HG03342 (cell line): Measurements from ENCODE around the gene LIM2.

Experiments
- ATAC-seq: cut with Tn5 transposase; IDR thresholded peaks from one replicate; pipeline ENCODE4 v1.9.1; 2021; ENCODE audit warnings: mild to moderate bottlenecking, moderate library complexity; ENCODE audit not compliant: unreplicated experiment

Gene LIM2

DNA sequence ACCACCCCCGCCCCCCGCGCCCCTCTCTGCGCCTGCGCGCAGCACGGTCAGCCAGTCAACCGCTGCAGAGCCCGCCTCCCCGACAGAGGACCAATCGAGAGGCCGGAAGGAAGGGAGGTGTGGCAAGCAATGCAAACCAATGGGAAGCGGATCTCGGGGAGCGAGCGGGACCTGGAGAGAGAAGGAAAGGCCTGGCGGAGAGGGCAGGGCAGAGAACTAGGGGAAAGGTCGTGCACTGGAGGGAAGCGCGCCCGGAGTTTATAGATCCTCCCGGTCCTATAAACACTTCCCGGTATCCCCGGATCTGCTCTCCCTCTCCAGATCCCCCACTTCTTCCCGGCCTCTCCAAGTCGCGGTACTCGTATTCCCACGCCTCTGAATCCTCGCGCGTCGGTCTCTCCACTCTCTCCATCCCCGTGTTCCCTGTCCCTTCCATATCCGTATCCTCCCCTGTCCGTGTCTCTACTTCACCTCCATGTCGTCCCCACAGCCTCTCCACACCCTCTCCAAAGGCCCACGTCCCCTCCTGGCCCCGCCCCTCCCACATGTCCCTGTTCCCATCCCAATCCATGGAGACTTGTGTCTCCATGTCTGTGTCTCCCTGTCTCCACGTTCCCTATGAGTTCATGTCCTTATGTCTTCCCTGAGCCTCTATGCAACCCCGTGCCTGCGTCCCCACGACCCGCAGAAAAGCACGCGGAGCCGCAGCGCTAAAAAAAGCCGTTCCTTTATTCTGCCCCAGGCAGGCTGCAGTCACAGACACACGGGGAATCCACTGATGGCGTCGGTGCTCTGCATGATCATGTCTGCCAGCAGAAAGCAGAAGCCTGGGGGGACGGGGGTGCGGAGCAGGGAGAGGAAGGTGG lies 21.2 kb downstream of the LIM2 start:
- peak; percentile 46 for ATAC-seq

DNA sequence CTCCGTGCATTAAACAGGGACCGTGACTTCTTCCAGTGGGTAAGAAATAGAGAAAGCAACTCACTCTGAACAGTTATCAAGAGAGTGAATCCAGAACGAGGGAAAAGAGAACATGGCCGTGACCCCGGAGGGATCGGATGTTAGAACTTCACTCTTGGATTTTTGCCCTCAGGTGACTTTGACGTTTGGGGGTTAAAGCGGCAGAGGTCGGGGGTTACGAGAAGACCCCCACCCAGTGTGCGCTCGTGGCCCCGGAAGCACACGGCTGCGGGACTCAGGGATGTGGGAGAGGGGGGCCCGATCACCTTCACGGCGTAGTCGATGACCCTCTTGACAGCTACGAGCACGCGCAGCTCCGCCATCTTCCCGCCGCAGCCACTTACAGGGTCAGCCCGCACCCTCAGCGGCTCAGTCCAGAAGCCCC lies 21.8 kb downstream of the LIM2 start, which contains the start of gene ETFB:
Gene ETFB, minus strand, starts transcription at position 424 of the 424 bp plus-strand sequence. Its CDS starts 62 bp downstream, at position 362.
- ATAC-seq: no peak

DNA sequence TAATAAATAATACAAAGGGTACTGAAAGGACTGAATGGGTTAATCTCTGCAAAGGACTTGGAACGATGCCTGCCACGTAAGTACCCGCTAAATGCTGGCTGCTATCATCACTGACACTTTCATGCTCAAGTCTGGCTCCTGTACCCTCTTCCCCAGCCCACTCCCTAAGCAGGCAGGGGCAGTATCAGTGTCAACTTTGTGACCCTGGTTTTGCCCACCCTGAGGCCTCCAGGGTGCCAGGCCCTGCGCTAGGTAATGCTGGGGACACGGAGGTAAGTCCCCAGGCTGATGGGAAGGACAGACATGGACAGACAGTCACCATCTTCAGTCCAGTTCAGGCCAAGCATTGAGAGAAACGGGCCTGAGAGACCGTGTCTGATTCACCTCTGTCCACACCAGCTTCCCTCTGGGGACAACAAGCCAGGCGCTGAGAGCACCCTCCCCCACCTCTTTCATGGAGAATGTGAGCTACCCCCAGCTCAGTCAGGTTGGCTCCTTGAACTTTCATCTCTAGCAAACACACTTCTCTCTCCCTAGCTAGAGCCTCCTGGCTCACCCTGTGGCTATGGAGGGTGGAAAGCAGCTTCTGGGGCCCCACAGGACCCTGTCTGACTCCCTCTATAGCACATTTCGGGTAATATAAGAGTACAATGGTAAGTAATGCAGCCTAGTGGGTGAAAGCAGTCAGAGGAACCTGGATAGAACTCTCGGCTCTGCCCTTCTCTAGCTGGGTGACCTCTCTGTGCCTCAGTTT lies 22.4 kb downstream of the LIM2 start:
- no peak for ATAC-seq

DNA sequence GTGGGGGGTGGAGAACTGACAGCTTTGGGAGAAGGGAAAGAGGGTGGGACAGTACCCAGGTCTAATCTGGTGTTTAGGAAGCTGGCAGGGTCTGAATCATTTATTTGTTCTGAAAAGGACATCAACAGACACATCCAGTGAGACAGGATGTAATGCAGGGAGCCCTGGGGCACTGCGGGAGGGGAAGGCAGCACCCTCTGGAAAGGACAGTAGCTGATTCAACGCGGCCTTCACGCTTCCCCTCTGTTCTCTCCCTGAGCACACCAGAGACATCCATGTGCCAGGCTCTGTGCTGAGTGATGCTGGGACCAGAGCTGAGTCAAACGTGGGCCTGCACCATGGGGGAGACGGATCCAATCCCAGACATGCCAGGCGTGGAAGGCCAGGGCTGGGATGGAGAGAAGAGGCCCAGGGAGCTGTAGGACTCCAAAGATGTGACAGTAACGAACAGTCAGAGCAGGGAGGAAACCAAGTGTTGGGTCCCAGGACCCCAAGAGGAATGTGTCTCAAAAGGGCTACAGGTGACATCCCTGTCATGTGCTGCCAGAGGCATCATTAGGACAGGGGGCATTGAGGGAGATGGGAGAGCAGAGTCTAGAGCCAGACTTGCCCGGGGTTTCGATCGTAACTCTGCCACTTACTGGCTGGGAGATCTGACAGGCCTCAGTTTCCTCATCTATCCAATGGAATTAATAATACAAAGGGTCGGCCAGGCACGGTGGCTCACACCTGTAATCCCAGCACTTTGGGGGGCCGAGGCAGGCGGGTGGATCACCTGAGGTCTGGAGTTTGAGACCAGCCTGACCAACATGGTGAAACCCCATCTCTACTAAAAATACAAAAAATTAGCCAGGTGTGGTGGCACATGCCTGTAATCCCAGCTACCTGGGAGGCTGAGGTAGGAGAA lies 23.3 kb downstream of the LIM2 start:
- ATAC-seq: no peak

DNA sequence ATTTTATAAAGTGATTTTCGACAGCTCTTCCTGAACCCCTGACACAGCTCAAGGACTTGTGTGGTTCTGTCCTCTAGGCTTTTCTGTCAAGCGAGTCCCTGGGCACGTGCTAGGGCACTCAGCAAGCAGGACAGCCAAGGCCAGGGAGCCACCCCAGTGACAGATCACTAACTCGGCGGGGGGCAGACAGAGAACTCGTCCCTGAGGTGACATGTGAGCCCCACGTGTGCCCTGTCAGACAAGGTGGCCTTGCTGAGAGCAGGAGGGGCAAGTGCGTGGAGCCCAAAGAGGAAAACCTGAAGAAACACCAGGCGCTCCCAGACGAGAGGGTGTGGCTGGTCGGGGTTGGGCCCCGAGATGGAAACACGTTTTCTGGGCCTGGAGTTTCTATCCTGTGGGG lies 26.5 kb downstream of the LIM2 start:
- no peak for ATAC-seq

DNA sequence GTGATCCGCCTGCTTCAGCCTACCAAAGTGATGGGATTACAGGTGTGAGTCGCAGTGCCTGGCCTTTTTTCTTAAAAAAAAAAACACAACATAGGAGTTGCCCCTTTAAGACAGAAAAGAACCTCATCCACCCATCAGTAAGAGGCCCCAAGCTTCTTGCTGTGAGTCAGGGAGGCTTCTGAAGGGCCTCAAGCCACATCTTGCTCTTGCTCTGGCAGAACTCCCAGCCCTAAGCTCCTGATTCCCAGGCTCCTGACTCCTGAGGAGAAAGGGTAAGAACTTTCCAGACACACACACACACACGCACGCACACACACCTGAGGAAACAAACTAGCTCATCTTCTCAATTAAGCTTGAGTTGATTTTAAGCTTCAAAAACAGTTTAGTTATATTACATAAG lies 28.5 kb downstream of the LIM2 start:
- no peak for ATAC-seq

DNA sequence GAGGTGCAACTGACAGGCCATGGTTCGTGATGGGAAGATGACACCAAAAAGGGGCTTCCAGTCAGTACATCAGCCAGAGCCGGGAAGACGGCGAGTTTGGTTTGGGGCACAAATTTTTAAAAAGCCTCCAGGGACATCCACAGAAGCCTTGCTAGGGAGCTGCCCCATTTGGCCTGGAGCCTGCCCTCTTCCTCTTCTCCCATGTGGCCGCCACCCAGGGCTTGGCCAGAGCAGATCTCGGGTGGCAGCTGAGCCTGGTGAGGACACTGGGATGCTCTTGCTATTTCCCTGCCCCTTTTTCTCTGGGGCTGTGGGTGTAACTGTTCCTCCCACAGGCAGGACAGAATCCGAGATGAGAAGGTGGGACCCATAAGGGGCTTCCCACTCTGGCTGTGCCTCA lies 29.8 kb downstream of the LIM2 start:
- no peak for ATAC-seq

DNA sequence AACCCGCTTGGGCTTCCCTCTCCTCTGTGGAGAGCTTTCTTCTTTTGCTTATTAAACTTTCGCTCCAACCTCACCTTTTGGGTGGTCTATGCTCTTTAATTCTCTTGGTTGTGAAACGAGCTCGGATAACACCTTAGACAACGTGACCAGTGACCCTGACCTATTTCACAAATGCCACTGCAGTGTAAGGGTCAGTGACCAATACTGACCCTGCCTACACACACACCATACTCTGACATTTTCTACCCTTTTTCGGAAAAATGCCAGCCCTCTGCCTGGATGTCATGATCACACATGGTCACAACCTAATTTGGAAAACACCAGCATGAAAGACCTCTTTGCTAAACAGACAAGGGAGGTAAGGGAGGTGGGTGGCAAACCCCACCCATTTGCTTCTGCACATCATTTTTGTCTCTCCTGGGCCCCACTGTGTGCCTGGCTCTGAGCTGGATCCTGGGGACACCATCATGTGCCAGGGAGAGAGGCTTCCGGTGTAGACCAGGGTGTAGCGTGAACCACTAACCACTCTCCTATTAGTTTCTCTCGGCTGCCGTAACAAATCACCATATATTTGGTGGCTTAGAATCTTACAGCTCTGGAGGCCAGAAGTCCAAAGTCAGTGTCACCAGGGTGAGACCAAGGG lies 31.5 kb downstream of the LIM2 start:
- no peak for ATAC-seq

DNA sequence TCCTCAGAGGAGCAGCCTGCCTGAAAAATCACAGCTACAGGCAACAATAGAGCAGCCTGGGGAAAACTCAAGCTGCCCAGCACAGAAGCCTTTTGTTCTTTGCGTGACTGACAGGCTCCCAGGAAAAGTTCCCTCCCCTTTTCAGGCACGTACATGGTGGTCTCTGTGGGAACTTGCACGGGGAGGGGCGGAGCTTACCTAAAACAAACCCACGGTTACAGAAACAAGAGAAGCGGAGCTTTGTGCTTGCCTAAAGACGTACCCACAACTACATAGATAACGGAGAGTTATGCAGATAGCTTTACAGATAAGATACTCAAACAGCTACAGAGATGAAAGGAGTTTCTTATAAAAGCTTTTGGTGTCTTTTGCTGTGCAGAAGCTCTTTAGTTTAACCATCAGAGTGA lies 33.0 kb downstream of the LIM2 start:
- ATAC-seq: no peak

DNA sequence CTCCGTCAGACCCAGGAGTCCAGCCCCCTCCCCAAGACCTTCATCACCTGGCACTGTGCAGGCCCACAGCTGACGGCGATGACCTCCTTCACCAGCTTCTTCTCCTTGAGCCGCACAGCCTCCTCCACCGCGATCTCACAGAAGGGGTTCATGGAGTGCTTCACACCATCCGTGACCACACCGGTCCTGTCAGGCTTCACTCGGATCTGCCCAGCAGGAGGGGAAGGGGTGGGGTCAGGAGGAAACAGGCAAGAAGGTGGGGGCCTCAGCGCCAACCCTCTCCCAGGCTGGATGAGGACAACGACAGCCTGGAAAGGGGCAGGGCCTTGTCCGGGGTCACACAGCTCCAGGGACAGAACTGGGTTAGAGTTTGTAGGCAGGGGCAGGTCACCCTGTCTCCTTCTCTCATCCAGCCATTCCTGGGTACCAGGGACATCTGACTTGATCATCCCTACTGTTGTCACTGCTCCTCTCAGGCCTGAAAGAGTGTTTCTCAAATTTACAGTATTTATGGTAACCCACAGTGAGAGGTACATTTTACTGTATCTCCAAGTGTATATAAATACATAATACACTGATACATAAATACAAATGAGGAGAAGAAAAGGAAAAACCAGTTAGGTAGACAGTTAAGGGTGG lies 33.6 kb downstream of the LIM2 start:
- no peak for ATAC-seq

DNA sequence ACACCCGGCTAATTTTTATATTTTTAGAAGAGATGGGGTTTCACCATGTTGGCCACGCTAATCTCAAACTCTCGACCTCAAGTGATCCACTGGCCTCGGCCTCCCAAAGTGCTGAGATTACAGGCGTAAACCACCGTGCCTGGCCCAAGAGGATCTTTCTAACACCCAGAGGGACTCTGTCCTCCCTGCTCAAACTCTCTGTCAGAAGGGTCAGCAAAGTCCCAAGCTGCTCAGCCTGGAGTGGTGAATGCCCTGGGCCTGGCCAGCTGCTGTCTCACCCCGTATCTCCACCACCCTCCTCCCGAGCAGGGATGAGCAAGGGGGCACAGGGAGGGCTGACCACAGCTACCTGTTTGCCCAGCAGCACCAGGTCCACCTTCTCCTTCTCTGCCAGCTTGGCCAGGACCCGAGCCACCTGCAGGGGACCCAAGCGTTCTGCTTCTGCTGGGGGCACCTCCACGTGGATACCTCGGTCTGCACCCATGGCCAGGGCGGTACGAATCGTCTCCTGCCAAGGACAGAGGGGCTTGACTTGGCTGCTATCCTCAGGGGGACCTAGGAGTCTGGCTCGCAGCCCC lies 34.9 kb downstream of the LIM2 start:
- ATAC-seq: no peak

DNA sequence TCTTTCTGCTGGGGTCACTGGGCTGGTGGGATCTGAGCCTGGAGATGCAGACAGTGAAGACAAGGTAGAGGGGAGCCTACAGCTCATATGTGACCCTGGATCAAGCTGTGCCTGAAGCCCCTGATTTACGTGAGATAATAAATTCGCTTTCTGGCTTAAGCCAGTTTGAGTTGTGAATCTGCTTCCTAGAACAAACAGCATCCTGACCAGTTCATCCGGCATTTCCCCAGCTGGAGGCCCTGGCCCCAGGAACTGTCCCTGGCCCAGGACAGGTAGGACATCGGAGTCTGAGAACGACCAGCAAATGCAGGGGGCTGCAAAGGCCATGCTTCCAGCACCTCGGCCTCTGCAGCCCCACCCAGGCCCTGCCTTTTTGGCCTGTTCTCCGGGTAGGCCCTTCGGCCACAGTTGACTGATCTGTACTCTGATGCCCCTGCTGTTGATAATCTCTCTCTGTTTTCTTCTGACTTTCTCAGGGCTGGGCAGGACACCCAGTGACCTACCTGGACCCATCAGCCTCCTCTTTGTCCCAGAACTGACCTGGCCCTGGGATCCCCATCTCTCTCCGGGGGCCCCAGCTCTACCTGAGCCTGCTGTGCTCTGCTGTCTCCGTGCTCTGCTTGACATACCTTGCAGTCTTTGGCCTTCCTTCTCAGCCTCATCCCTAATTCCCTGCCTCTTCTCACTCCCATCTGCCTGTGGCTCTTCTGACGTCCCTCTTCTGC lies 36.3 kb downstream of the LIM2 start:
- no peak for ATAC-seq

DNA sequence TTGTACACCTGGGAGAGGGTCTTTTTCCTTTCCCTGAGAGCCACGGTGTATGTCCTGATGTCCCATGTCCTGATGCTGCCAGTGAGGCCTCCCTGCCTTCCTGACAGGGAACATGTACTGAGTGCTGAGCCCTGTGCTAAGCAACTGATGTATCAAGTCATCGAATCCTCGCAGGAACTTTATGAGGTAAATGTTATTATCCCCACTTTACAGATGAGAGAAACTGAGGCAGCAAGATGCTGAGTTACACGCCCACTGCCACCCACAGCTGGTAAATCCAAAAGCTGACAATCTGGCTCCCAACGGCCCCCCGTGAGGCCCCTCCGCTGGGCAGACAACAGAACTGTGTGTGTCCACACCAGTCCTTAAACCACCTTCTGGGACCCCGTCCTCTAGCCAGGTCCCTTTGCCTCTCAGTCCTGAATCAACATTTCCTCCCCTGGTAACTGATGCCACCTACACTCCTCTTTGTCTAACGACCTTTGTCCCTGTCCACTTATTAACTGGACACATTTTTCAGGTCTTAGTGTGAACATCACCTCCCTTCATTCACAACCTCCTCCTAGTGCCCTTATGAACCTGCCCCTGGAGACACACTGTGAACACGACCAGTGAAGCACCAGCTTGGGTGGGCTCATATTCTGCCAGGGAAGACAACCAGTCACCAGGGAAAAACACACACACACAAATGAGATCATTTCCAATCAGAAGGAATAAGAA lies 40.4 kb downstream of the LIM2 start:
- no peak for ATAC-seq

DNA sequence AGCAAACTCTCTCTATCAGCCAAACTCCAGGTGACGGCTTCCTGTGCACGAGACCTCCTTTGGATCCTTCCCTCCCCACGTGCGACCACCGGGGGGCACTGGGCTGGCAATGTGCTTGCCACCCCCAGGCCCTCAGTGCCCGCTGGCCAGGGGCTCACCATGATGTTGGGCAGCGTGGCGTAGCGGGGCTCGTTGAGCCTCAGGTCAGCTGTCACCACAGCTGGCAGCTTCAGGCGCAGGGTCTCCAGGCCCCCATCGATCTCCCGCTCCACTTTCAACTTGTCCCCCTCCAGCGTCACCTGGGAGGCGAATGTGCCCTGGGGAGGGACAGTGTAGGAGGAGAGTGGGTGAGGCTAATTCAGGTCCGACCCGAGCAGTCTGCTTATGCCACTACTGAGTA lies 41.0 kb downstream of the LIM2 start:
- ATAC-seq: no peak

DNA sequence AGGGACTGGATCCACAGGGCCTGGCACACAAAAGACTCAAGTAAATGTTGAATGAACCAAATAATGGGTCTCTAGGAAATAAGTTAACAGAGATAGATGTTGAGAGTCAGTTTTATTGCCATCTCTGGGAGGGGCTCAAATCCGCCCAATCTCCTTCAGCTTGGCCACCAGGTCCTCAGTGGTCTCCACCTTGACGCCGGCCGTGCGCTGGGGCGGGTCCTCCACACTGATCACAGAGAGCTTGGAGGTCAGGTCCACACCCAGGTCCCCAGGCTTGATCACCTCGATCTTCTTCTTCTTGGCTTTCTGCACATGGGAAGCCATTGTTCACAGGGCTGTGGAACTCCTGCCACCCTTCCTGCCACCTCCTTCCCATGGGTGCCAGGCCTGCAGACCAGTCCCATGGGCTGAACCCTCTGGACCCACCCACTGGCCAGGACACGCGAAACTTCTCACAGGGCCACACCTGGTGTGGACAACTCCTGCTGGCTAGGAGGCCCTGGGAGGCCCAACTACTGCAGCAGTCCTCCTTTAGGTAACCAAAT lies 42.6 kb downstream of the LIM2 start:
- no peak for ATAC-seq

DNA sequence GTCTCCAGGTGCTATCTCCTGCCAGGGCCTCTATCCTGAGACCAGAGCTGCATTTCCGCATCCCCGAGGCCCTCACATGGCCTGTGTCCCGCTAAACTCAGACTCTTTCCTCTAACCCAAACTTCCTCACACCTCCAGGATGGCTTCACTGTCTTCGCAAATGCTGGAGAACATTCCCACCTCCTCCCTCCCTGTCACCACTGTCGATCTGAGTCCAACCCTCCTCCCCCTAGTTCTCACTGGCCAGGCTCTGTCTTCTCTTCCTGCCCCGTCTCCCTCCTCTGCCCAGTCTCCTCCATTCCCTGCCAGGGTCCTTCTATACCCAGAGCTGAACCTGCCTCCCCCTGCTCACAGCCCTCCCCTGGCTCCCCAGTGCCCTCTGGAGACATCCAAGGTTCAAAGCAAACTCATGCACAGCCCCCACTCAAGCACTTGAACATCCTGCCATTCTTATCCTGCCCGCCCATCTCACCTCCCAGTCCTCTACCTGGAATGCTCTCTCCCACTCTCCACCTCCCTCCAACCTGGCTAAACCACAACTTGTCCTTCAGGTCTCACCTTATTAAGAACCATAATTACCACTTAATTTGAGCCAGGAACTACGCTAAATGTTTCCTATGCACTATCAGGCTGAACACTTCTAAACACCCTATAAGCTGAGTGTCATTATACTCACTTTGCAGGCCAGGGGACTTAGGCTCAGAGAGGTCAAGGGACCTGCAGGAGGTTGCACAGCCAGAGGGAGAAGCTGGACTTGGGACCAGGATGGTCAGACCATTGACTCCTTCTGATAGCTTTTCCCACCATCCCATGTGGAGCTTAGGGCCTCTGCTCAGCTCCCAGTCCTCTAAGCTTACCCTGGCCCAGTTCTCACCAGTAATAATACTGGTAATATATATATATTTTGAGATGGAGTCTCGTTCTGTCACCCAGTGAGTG lies 44.9 kb downstream of the LIM2 start:
- no peak for ATAC-seq

DNA sequence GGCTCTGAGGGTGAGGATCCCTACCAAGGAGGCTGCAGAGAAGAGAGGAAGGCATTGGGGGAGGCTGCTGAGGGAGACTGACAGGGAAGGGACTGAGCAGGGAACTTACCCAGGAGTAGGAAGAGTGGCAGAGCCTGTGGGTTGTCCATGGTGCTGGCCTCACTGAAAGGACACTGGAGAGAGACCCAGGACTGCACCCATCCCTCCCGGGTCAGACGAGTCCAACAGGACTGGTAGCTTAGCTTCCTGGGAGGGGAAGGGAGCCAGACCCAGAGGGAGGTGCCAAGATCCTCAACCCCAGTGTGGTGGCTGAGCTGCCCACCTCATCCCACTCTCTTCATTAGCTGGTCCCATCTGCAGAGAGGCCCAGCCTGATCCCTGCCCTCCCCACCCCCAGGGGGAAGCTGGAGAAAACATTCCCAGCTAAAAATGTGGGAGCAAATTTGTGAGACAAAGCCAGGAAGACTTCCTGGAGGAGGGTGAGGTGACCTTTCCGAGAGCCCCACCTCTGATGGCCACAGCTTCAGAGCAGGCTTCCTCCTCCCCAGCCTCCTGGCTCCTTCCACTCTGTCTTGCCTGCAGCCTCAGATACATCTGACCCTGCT lies 45.7 kb downstream of the LIM2 start, which contains the start of gene VSIG10L:
Gene VSIG10L, minus strand, starts transcription at position 164 of the 605 bp plus-strand sequence. Its CDS starts 15 bp downstream, at position 149.
- ATAC-seq: no peak
